Measurements from ENCODE around the gene RNH1. TPM values are rescaled to one million over a fixed set of nuclear protein-coding genes. Genes with fewer than 3 reads are reported as not detected.
A peak's percentile ranks its signal among the peaks of the same experiment; 100 is the strongest.

The RNH1 gene
- 81.8 TPM for polyA plus RNA-seq (2012; ENCODE audit: low read depth, missing spikeins)

GRCh38 chr11:506995-507726 lies at the start of gene RNH1:
TSS of gene RNH1 (minus strand) at chr11:507242. CDS start at chr11:502162, 5,080 bp downstream.
- no peak for TF ChIP-seq TAF1 (IDR thresholded peaks at IDR 0.05; ENCODE audit: low read depth, low read length)
- 0 out of 2 replicates have a peak, but pooled peaks have one; percentile 24 for TF ChIP-seq POU2F2 (IDR thresholded peaks at IDR 0.05; ENCODE audit: low read depth, low read length)
- TF ChIP-seq SPI1 (IDR thresholded peaks at IDR 0.05; ENCODE audit: low read depth, low read length) = no peak
- TF ChIP-seq POLR2AphosphoS5 (IDR thresholded peaks at IDR 0.05; ENCODE audit: low read depth, low read length) = peak; percentile 54; the same call in 1 of the 2 replicates
- peak; percentile 98 for DNase-seq (ENCODE audit: insufficient read length, low spot score)
- FAIRE-seq = no peak

GRCh38 chr11:555780-556661 lies 49.0 kb upstream of the RNH1 start:
- peak; percentile 35 for FAIRE-seq
- no peak for DNase-seq (ENCODE audit: insufficient read length, low spot score)
- no peak for TF ChIP-seq POU2F2 (IDR thresholded peaks at IDR 0.05; ENCODE audit: low read depth, low read length)

GRCh38 chr11:555227-555779 lies 48.3 kb upstream of the RNH1 start:
- TF ChIP-seq POLR2AphosphoS5 (IDR thresholded peaks at IDR 0.05; ENCODE audit: low read depth, low read length) = no peak
- no peak for TF ChIP-seq POLR2A (IDR thresholded peaks at IDR 0.05; ENCODE audit: low read depth, low read length)
- DNase-seq (ENCODE audit: insufficient read length, low spot score) = no peak
- FAIRE-seq = no peak

- TF ChIP-seq PAX5 (IDR thresholded peaks at IDR 0.05; ENCODE audit: insufficient read depth, low read length, severe bottlenecking) (no peak), TAF1 (IDR thresholded peaks at IDR 0.05; ENCODE audit: low read depth, low read length) (no peak), POU2F2 (IDR thresholded peaks at IDR 0.05; ENCODE audit: low read depth, low read length) (no peak), POLR2A (IDR thresholded peaks at IDR 0.05; ENCODE audit: low read depth, low read length) (no peak), POLR2AphosphoS5 (IDR thresholded peaks at IDR 0.05; ENCODE audit: low read depth, low read length) (no peak), SPI1 (IDR thresholded peaks at IDR 0.05; ENCODE audit: low read depth, low read length) (peak; percentile 53)
- peak; percentile 93 for DNase-seq (ENCODE audit: insufficient read length, low spot score)
- FAIRE-seq = peak; percentile 87
These were observed 47.6 kb upstream of the RNH1 start for GRCh38 chr11:554428-555226.

GRCh38 chr11:553988-554340 lies 46.9 kb upstream of the RNH1 start:
- TF ChIP-seq SPI1 (IDR thresholded peaks at IDR 0.05; ENCODE audit: low read depth, low read length) = no peak
- TF ChIP-seq POLR2A (IDR thresholded peaks at IDR 0.05; ENCODE audit: low read depth, low read length) = no peak
- TF ChIP-seq POU2F2 (IDR thresholded peaks at IDR 0.05; ENCODE audit: low read depth, low read length) = no peak
- TF ChIP-seq TAF1 (IDR thresholded peaks at IDR 0.05; ENCODE audit: low read depth, low read length) = no peak
- TF ChIP-seq PAX5 (IDR thresholded peaks at IDR 0.05; ENCODE audit: insufficient read depth, low read length, severe bottlenecking) = no peak
- TF ChIP-seq POLR2AphosphoS5 (IDR thresholded peaks at IDR 0.05; ENCODE audit: low read depth, low read length) = no peak
- FAIRE-seq (no peak), DNase-seq (ENCODE audit: insufficient read length, low spot score) (no peak)

GRCh38 chr11:553083-553987 lies 46.3 kb upstream of the RNH1 start:
- DNase-seq (ENCODE audit: insufficient read length, low spot score) (no peak), FAIRE-seq (no peak)
- TF ChIP-seq PAX5 (IDR thresholded peaks at IDR 0.05; ENCODE audit: insufficient read depth, low read length, severe bottlenecking) (no peak), POLR2AphosphoS5 (IDR thresholded peaks at IDR 0.05; ENCODE audit: low read depth, low read length) (no peak), TAF1 (IDR thresholded peaks at IDR 0.05; ENCODE audit: low read depth, low read length) (no peak), POLR2A (IDR thresholded peaks at IDR 0.05; ENCODE audit: low read depth, low read length) (no peak), POU2F2 (IDR thresholded peaks at IDR 0.05; ENCODE audit: low read depth, low read length) (no peak), SPI1 (IDR thresholded peaks at IDR 0.05; ENCODE audit: low read depth, low read length) (no peak)

- no peak for DNase-seq (ENCODE audit: insufficient read length, low spot score)
- TF ChIP-seq TAF1 (IDR thresholded peaks at IDR 0.05; ENCODE audit: low read depth, low read length) = no peak
- no peak for TF ChIP-seq PAX5 (IDR thresholded peaks at IDR 0.05; ENCODE audit: insufficient read depth, low read length, severe bottlenecking)
- TF ChIP-seq POLR2A (IDR thresholded peaks at IDR 0.05; ENCODE audit: low read depth, low read length) = no peak
- TF ChIP-seq POLR2AphosphoS5 (IDR thresholded peaks at IDR 0.05; ENCODE audit: low read depth, low read length) = no peak
- no peak for TF ChIP-seq POU2F2 (IDR thresholded peaks at IDR 0.05; ENCODE audit: low read depth, low read length)
- TF ChIP-seq SPI1 (IDR thresholded peaks at IDR 0.05; ENCODE audit: low read depth, low read length) = no peak
- no peak for FAIRE-seq
These were observed 44.6 kb upstream of the RNH1 start for GRCh38 chr11:551596-551995.

GRCh38 chr11:551131-551530 lies 44.1 kb upstream of the RNH1 start:
- FAIRE-seq = no peak
- TF ChIP-seq PAX5 (IDR thresholded peaks at IDR 0.05; ENCODE audit: insufficient read depth, low read length, severe bottlenecking) = no peak
- TF ChIP-seq SPI1 (IDR thresholded peaks at IDR 0.05; ENCODE audit: low read depth, low read length) = no peak
- TF ChIP-seq POLR2AphosphoS5 (IDR thresholded peaks at IDR 0.05; ENCODE audit: low read depth, low read length) = no peak
- TF ChIP-seq TAF1 (IDR thresholded peaks at IDR 0.05; ENCODE audit: low read depth, low read length) = no peak
- no peak for TF ChIP-seq POLR2A (IDR thresholded peaks at IDR 0.05; ENCODE audit: low read depth, low read length)
- no peak for TF ChIP-seq POU2F2 (IDR thresholded peaks at IDR 0.05; ENCODE audit: low read depth, low read length)
- no peak for DNase-seq (ENCODE audit: insufficient read length, low spot score)
